Ishikawa (cell line): ENCODE measurements around the gene SMIM15.

ENCODE experiments used
- CEBPB ChIP-seq: IDR thresholded peaks from 2 replicates; pipeline ENCODE4 v1.6.1; 2012
- CREB1 ChIP-seq: IDR thresholded peaks from 2 replicates; pipeline ENCODE4 v1.6.1; 2012; ENCODE audit warnings: low read depth
- EGR1 ChIP-seq: IDR thresholded peaks from 2 replicates; pipeline ENCODE4 v1.6.1; 2012
- EP300 ChIP-seq: IDR thresholded peaks from 2 replicates; pipeline ENCODE4 v1.6.1; 2012; ENCODE audit warnings: borderline replicate concordance
- FOXM1 ChIP-seq: IDR thresholded peaks from 2 replicates; pipeline ENCODE4 v1.6.1; 2012; ENCODE audit warnings: low read depth, borderline replicate concordance
- NFIC ChIP-seq: IDR thresholded peaks from 2 replicates; pipeline ENCODE4 v1.6.1; 2012
- RAD21 ChIP-seq: IDR thresholded peaks from 2 replicates; pipeline ENCODE4 v1.6.1; 2012; ENCODE audit warnings: low read depth
- TAF1 ChIP-seq: IDR thresholded peaks from 2 replicates; pipeline ENCODE4 v1.6.1; 2012; ENCODE audit warnings: low read depth, mild to moderate bottlenecking
- TCF12 ChIP-seq: IDR thresholded peaks from 2 replicates; pipeline ENCODE4 v1.6.1; 2012; ENCODE audit warnings: low read depth
- TEAD4 ChIP-seq: IDR thresholded peaks from 2 replicates; pipeline ENCODE4 v1.6.1; 2012
- YY1 ChIP-seq: IDR thresholded peaks from 2 replicates; pipeline ENCODE4 v1.6.1; 2012; ENCODE audit warnings: low read depth
- ZBTB7A ChIP-seq: IDR thresholded peaks from 2 replicates; pipeline ENCODE4 v1.6.1; 2012; ENCODE audit warnings: low read depth
- TF ChIP-seq, protein P1 (sequence below): IDR thresholded peaks from 2 replicates; pipeline ENCODE4 v1.6.1; 2012
- TF ChIP-seq, protein P2 (sequence below): IDR thresholded peaks from 2 replicates; pipeline ENCODE4 v1.6.1; 2012; ENCODE audit warnings: low read depth, mild to moderate bottlenecking
- TF ChIP-seq, protein P3 (sequence below): IDR thresholded peaks from 2 replicates; pipeline ENCODE4 v1.6.1; 2012

Gene SMIM15

DNA sequence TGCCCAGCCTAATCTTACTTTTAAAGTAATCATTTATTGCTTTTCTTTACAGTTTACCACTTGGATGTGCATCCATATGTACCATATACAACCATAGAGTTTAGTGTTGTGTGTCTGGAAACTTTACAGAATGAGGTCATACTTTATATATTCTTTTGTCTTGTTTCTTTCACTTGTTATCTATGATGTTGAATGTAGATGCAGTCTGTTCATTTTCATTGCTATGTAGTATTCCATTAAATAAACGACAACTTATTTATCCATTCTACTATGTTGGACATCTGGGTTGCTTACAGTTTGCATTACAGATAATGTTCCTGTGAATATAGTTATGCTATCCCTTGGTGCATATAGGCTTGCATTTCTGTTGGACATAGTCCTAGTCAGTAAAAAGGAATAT is 21.3 kb upstream of the SMIM15 start:
- TF ChIP-seq CEBPB = no peak

DNA sequence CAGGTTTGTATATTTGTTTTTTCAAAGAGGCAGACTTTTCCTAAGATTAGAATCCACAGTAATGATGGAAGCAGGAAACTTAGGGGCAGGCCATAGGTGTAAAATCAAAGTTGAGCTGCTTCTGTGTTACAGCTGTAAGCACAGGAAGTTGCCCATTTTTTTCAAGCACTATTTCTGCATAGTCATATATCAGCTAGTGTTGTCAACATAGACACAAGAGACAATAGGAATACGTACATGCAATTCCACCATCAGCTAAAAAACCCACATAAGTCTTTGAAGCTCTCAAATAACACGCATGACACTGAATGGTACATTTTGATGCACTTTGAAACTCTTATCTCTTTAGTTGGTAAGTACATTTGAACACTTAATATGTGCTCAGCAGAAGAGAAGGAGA is 20.2 kb upstream of the SMIM15 start:
- TF ChIP-seq RAD21 (no peak), YY1 (no peak)

DNA sequence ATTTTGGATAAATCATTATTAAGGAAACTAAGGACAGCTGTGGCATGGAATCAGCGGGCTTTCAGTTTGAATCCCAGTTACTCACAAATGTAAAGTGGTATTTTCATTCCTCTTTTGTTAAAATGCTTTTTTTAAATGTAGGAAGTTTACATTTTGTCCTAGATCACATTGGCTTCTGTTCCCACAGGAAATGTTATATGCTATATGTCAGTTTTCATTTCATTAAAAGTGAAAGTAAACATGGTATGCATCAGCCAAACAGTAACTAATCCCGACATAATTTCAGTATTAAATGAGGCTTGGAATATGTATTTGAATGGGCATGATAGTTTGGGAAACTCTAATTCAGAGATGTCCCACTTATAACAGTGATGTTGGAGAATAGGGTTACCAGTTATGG is 18.6 kb upstream of the SMIM15 start:
- TF ChIP-seq, protein P1, sequence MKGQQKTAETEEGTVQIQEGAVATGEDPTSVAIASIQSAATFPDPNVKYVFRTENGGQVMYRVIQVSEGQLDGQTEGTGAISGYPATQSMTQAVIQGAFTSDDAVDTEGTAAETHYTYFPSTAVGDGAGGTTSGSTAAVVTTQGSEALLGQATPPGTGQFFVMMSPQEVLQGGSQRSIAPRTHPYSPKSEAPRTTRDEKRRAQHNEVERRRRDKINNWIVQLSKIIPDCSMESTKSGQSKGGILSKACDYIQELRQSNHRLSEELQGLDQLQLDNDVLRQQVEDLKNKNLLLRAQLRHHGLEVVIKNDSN = no peak
- no peak for TF ChIP-seq NFIC
- TF ChIP-seq, protein P2, sequence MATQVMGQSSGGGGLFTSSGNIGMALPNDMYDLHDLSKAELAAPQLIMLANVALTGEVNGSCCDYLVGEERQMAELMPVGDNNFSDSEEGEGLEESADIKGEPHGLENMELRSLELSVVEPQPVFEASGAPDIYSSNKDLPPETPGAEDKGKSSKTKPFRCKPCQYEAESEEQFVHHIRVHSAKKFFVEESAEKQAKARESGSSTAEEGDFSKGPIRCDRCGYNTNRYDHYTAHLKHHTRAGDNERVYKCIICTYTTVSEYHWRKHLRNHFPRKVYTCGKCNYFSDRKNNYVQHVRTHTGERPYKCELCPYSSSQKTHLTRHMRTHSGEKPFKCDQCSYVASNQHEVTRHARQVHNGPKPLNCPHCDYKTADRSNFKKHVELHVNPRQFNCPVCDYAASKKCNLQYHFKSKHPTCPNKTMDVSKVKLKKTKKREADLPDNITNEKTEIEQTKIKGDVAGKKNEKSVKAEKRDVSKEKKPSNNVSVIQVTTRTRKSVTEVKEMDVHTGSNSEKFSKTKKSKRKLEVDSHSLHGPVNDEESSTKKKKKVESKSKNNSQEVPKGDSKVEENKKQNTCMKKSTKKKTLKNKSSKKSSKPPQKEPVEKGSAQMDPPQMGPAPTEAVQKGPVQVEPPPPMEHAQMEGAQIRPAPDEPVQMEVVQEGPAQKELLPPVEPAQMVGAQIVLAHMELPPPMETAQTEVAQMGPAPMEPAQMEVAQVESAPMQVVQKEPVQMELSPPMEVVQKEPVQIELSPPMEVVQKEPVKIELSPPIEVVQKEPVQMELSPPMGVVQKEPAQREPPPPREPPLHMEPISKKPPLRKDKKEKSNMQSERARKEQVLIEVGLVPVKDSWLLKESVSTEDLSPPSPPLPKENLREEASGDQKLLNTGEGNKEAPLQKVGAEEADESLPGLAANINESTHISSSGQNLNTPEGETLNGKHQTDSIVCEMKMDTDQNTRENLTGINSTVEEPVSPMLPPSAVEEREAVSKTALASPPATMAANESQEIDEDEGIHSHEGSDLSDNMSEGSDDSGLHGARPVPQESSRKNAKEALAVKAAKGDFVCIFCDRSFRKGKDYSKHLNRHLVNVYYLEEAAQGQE = no peak
- TF ChIP-seq, protein P3, sequence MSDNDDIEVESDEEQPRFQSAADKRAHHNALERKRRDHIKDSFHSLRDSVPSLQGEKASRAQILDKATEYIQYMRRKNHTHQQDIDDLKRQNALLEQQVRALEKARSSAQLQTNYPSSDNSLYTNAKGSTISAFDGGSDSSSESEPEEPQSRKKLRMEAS = no peak
- TF ChIP-seq ZBTB7A = no peak
- no peak for TF ChIP-seq FOXM1
- no peak for TF ChIP-seq EGR1
- TF ChIP-seq TEAD4 = no peak
- no peak for TF ChIP-seq CEBPB
- no peak for TF ChIP-seq YY1
- TF ChIP-seq TCF12 = no peak
- TF ChIP-seq TAF1 = no peak
- no peak for TF ChIP-seq EP300
- TF ChIP-seq CREB1 = no peak
- TF ChIP-seq RAD21 = no peak

DNA sequence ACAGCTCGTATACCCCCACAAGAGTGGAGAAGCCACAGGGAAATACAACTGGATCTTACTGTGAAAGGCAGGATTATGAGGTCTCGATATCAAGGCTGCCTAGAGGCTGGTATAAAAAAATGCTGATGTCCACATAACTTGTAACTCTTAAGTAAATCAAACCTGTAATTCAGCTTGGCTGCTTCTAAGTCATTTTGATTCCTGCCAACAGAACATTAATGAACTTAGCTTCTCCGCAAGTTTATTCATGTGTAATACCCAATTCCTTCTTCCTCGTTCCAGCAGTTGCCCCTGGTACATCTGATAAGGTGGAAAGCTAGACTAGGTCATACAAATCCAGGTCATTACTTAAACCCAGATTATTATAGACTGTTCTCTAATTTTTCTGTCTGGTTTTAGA is 16.4 kb upstream of the SMIM15 start:
- TF ChIP-seq, protein P3 = no peak
- no peak for TF ChIP-seq FOXM1
- no peak for TF ChIP-seq TAF1
- no peak for TF ChIP-seq TEAD4
- TF ChIP-seq EGR1 = no peak
- TF ChIP-seq CEBPB = no peak
- TF ChIP-seq TCF12 = no peak
- TF ChIP-seq NFIC = no peak
- no peak for TF ChIP-seq EP300
- TF ChIP-seq ZBTB7A = no peak
- TF ChIP-seq, protein P2 = no peak
- TF ChIP-seq YY1 = no peak
- no peak for TF ChIP-seq RAD21
- TF ChIP-seq CREB1 = no peak
- TF ChIP-seq, protein P1 = no peak

DNA sequence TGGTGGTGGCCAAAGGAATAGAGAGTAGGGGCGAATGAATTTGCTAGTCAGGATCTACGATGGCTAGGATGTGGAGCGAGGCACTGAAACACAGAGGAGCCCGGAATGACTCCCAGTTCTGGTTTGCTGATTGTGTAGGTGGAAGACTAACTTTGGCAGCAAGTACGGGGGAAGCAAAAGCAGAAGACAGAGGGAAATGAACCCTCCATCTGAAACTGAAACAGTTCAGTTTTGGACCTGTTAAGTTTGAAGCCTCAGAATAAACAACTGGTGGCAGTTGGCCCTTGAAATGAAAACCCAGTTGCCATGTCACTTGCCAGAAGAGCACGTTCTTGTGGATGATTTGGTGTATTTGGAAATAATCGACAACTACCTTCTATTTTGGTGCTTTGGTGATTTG is 15.4 kb upstream of the SMIM15 start:
- TF ChIP-seq TAF1 (no peak), EP300 (no peak), TEAD4 (no peak), YY1 (no peak)

DNA sequence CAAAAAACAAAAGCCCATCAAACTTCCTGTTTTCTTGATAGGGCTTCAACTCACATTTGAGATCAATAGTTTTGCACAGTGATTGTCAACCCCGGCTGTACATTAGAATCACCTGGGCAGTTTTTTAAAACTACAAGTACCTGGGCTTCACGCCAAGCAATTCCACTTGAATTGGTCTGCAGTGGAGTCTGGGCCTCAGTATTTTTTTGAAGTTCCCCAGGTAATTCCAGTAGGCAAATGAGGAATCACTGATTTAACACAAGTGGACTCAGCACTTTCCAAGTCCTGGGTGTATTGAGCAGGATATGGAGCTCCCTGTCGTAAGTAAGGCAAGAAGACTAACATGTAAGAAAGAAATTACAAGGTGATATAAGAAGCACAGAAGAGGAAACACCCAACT is 14.8 kb upstream of the SMIM15 start:
- TF ChIP-seq RAD21 (no peak), YY1 (no peak), TCF12 (no peak), TAF1 (no peak), EP300 (no peak), NFIC (no peak), CEBPB (no peak), EGR1 (no peak)
- TF ChIP-seq, protein P2 = no peak
- TF ChIP-seq, protein P3 = no peak
